Measurements from ENCODE around the gene KRTAP5-9.
"Not testable (repeated sequence)": the region's sequence is repeated elsewhere in the genome, so short reads cannot be mapped to it uniquely, and the experiment has no call there.

GRCh38 chr11:71582969-71583368 is 34.7 kb downstream of the KRTAP5-9 start:
- TF ChIP-seq POLR2AphosphoS5 (IDR thresholded peaks at IDR 0.05; ENCODE audit: borderline replicate concordance, low read depth, low read length); FOXP2 (optimal IDR thresholded peaks at IDR 0.05; ENCODE audit: control extremely low read depth, extremely low read length, insufficient read depth); EZH2 (IDR thresholded peaks at IDR 0.05): not testable (repeated sequence)

All from SK-N-MC (cell line).